T-helper 1 cell treated with Interleukin-12 subunit alpha and Interleukin-12 subunit beta and Interleukin-4 antibody, amounts not matched to agents 30 μg/mL and 1 μg/mL, for 36 hours (primary cell): Measurements from ENCODE around the gene SRSF3.
"Not testable (repeated sequence)": the region's sequence is repeated elsewhere in the genome, so short reads cannot be mapped to it uniquely, and the experiment has no call there.

Experiments
- H3K27ac Mint-ChIP-seq: one replicate; pipeline ENCODE4 v1.8.0; 2021; ENCODE audit warnings: mild to moderate bottlenecking, mixed read lengths
- H3K27me3 Mint-ChIP-seq: one replicate; pipeline ENCODE4 v1.8.0; 2021; ENCODE audit warnings: low read depth, mixed read lengths
- H3K36me3 Mint-ChIP-seq: one replicate; pipeline ENCODE4 v1.8.0; 2021; ENCODE audit warnings: low read depth, mixed read lengths
- H3K4me1 Mint-ChIP-seq: one replicate; pipeline ENCODE4 v1.8.0; 2021; ENCODE audit warnings: low read depth, mixed read lengths
- H3K4me3 Mint-ChIP-seq: one replicate; pipeline ENCODE4 v1.8.0; 2021; ENCODE audit warnings: mild to moderate bottlenecking, moderate library complexity, mixed read lengths
- H3K9me3 Mint-ChIP-seq: one replicate; pipeline ENCODE4 v1.8.0; 2021; ENCODE audit warnings: mixed read lengths

Gene SRSF3

DNA sequence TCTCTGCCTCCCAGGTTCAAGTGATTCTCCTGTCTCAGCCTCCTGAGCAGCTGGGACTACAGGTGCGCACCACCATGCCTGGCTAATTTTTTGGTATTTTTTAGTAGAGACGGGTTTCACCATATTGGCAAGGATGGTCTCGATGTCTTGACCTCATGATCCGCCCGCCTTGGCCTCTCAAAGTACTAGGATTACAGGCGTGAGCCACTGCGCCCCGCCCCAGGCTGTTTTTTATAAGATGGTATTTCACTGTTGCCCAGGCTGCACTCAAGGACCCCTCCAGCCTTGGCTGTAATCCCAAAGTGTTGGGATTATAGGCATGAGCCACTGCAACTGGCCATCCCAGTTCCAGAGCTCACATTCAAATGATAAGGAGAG lies 13.1 kb downstream of the SRSF3 start:
- Mint-ChIP-seq H3K36me3 (peaks cover 64% of the 10 kb centered on the region), H3K27ac (peak overlapping the region; percentile 67), H3K4me1 (peaks cover 45% of the 10 kb centered on the region)
- not testable (repeated sequence) for H3K27me3 Mint-ChIP-seq, H3K4me3 Mint-ChIP-seq, H3K9me3 Mint-ChIP-seq

DNA sequence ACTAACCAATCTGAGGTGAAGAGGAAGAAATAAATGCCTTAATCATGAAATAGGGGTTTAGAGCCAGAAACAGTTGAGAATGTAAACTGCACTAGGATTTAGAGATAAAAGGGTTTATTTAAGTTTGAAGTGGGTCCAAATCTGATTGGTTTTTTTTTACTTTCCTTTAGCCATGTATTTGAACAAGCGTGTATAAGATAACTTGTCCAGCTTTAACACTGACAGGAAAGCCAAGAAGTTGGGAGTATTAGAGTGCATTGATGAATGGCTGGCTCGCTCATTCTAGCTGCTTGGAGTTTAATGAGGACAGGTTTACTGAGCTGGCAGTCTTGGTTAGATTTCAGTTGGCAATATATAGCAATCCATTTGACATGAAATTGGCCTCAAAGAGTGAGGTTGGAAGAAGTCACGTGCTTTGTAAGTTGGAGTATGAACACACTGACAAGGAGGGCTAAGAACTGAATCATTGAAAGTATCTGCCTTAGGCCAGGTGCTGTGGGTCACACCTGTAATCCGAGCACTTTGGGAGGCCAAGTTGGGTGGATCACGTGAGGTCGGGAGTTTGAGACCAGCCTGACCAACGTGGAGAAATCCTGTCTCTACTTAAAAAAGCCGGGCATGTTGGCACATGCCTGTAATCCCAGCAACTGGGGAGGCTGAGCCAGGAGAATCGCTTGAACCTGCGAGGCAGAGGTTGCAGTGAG lies 13.7 kb downstream of the SRSF3 start:
- no peak overlapping the region for H3K4me3 Mint-ChIP-seq
- no peaks in the 10 kb centered on the region for H3K27me3 Mint-ChIP-seq
- no peaks in the 10 kb centered on the region for H3K9me3 Mint-ChIP-seq
- peak overlapping the region; percentile 67 for H3K27ac Mint-ChIP-seq
- H3K36me3 Mint-ChIP-seq, result peaks cover 64% of the 10 kb centered on the region
- peaks cover 42% of the 10 kb centered on the region for H3K4me1 Mint-ChIP-seq

DNA sequence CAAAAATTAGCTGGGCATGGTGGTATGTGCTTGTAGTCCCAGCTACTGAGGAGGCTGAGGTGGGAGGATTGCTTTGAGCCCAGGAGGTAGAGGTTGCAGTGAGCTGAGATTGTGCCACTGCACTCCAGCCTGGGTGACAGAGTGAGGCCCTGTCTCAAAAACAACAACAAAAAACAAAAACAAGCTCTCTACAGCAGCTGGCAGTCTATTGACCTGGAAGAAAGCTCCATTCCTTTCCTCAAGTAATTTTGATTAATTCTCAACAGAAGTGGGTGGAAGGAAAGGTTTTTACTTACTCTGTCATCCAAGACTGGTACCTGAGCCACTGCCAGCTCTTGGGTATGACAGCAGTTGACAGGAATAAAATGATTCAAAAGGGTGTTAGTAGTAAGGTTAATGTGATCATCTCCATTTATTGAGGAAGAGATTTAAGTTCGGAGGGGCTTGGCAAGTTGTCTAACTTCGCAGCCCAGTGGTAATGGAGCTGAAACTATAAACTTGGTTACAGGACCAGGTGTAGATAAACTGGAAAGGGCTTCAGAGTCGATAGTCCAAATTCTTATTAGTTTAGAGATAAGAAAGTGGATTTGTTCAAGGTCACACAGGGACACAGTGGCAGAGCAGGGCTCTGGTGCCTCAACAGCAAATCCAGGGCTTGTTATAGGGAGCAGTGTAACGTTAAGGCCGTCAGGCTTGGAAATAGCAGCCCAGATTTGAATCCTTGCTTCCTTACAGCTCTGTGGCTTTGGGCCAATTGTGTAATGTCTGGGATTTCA lies 14.8 kb downstream of the SRSF3 start:
- Mint-ChIP-seq H3K9me3 (no peaks in the 10 kb centered on the region), H3K4me1 (peaks cover 38% of the 10 kb centered on the region), H3K4me3 (no peak overlapping the region), H3K36me3 (peaks cover 62% of the 10 kb centered on the region), H3K27ac (peak overlapping the region; percentile 45), H3K27me3 (no peaks in the 10 kb centered on the region)

DNA sequence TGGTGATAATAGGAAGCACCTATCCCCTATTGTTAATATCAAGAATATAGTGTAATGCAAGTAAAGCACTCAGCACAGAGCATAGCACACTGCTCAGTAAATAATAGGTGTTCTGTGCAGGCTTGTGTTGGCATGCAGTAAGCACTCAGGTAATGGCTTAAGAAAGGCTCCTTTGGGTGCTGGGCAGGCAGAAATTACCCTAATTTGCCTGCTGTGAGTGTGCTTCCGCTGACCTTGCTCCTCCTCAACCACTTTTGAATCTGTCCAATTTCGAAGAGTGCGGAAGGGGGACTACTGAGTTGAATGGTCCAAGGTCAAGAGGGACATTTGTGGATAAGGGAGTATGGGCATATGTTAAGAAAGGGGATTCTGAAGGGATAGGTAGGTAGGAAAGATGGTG lies 15.4 kb downstream of the SRSF3 start:
- H3K4me1 Mint-ChIP-seq, result peaks cover 33% of the 10 kb centered on the region
- peak overlapping the region; percentile 68 for H3K27ac Mint-ChIP-seq
- H3K4me3 Mint-ChIP-seq, result no peak overlapping the region

DNA sequence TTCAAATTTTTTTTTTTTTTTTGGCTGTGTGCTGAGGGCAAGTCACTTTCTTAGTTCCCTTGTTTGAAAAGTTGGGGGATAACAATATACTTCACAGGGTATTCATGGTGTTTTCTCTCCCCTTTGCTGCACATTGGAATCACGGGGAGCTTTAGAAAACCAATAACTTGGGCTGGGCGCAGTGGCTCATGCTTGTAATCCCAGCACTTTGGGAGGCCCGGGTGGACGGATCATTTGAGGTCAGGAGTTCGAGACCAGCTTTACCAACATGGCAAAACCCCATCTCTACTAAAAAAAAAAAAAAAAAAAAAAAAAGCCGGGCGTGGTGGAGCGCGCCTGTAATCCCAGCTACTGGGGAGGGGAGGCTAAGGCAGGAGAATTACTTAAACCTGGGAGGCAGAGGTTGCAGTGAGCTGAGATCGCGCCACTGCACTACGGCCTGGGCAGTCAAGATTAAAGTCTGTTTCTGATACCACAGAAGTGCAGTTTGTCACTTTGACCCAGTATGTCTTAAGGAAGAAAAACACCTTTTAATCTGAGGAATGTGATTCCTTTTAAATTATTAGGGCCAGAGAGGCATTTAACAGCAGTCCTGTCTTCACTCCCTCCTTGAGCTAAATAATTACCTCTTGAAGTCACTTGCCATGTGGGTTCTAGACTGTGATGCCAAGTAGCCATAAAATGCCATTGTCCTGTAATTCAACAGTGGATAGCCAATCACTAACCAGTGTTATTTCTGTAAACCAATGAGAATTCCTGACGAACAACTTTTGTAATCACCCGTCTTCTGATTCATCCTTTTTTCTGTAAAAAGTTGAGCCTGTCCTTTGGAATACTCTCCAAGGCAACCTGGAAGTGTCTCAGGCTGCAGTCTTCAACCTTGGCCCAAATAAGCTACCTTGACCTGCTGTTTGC lies 16.1 kb downstream of the SRSF3 start:
- peaks cover 34% of the 10 kb centered on the region for H3K4me1 Mint-ChIP-seq
- peaks cover 52% of the 10 kb centered on the region for H3K36me3 Mint-ChIP-seq
- peak overlapping the region; percentile 68 for H3K27ac Mint-ChIP-seq
- no peak overlapping the region for H3K4me3 Mint-ChIP-seq
- H3K9me3 Mint-ChIP-seq, result no peaks in the 10 kb centered on the region
- no peaks in the 10 kb centered on the region for H3K27me3 Mint-ChIP-seq

More for the DNA sequence above, 15.4 kb downstream of the SRSF3 start:
- H3K27me3 Mint-ChIP-seq, result no peaks in the 10 kb centered on the region
- peaks cover 56% of the 10 kb centered on the region for H3K36me3 Mint-ChIP-seq
- H3K9me3 Mint-ChIP-seq, result no peaks in the 10 kb centered on the region

DNA sequence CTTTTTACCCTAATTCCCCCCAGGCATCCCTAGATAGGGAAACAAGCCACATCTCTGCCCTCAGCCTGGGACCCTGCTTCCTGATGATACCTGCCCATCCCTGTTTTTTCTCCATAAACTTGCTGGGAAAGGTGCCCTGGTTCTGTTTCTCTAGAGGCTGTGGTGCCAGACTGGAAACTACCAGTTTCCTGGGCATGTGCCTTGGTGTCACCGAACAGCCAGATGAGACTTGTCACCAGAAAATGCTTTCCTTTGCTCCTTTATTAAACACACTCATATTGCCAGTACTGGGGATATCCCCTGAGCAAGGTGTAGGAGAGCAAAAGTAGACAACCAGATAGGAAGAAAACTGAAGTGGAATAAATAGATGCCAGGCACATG lies 16.8 kb downstream of the SRSF3 start:
- no peak overlapping the region for H3K4me3 Mint-ChIP-seq
- peak overlapping the region; percentile 56 for H3K27ac Mint-ChIP-seq
- H3K36me3 Mint-ChIP-seq, result peaks cover 48% of the 10 kb centered on the region
- peaks cover 31% of the 10 kb centered on the region for H3K4me1 Mint-ChIP-seq
- H3K27me3 Mint-ChIP-seq, result no peaks in the 10 kb centered on the region
- no peaks in the 10 kb centered on the region for H3K9me3 Mint-ChIP-seq

DNA sequence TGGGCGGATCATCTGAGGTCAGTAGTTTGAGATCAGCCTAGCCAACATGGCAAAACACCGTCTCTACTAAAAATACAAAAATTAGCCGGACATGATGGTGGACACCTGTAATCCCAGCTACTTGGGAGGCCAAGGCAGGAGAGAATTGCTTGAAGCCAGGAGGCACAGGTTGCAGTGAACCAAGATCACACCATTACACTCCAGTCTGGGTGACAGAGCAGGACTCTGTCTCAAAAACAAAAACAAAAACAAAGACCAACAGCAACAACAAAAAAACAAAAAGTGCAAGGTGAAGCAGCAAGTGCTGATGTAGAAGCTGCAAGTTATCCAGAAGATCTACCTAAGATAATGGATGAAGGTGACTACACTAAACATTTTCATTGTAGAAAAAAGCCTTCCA lies 17.5 kb downstream of the SRSF3 start:
- peaks cover 46% of the 10 kb centered on the region for H3K36me3 Mint-ChIP-seq
- H3K4me1 Mint-ChIP-seq, result peaks cover 29% of the 10 kb centered on the region
- not testable (repeated sequence) for H3K27me3 Mint-ChIP-seq, H3K4me3 Mint-ChIP-seq, H3K9me3 Mint-ChIP-seq
- H3K27ac Mint-ChIP-seq, result peak overlapping the region; percentile 8

DNA sequence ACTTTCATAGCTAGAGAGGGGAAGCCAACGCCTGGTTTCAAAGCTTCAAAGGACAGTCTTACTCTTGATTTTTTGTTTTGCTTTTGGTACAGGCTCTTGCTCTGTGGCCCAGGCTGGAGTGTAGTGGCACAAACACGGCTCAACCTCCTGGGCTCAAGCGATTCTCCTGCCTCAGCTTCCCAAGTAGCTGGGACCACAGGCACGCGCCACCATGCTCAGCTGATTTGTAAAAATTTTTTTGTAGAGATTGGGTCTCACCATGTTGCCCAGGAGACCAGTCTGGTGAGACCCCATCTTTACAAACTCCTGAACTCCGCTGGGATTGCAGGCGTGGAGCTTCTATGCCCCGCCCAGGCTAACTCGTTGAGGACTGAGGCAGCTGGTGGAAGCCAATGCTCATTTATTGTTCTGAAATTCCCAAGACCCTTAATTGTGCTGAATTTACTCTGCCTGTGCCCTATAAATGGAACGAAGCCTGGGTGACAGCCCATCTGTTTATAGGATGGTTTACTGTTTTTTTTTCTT lies 18.0 kb downstream of the SRSF3 start:
- H3K27ac Mint-ChIP-seq, result no peak overlapping the region
- no peaks in the 10 kb centered on the region for H3K27me3 Mint-ChIP-seq
- H3K4me1 Mint-ChIP-seq, result peaks cover 29% of the 10 kb centered on the region
- no peaks in the 10 kb centered on the region for H3K9me3 Mint-ChIP-seq
- H3K36me3 Mint-ChIP-seq, result peaks cover 46% of the 10 kb centered on the region
- H3K4me3 Mint-ChIP-seq, result no peak overlapping the region

DNA sequence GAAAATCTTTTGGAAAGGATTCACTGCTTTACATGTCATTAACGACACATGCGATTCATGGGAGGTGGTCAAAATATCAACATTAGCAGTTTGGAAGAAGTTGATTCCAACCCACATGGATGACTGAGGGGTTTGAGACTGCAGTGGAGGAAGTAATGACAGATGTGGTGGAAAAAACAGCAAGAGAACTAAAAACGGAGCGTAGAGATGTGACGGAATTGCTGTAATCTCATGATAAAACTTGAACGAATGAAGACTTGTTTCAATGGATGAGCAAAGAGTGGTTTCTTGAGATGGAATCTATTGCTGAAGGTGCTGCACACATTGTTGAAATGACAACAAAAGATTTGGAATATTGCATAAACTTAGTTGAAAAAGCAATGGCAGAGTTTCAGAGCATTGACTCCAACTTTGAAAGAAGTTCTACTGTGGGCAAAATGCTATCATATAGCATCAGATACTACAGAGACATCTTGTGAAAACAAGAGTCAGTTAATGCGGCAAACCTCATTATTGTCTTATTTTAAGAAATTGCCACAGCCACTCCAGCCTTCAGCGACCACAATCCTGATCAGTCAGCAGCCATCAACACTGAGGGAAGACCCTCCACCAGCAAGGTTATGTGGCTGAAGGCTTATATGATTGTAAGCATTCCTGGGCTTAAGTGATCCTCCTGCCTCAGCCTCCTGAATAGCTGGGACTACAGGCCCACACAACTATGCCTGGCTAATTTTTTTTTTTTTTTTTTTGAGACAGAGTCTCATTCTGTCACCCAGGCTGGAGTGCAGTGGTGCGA lies 19.2 kb downstream of the SRSF3 start:
- Mint-ChIP-seq H3K4me3 (no peak overlapping the region), H3K27me3 (no peaks in the 10 kb centered on the region), H3K36me3 (peaks cover 36% of the 10 kb centered on the region), H3K9me3 (no peaks in the 10 kb centered on the region), H3K4me1 (peaks cover 23% of the 10 kb centered on the region), H3K27ac (no peak overlapping the region)

DNA sequence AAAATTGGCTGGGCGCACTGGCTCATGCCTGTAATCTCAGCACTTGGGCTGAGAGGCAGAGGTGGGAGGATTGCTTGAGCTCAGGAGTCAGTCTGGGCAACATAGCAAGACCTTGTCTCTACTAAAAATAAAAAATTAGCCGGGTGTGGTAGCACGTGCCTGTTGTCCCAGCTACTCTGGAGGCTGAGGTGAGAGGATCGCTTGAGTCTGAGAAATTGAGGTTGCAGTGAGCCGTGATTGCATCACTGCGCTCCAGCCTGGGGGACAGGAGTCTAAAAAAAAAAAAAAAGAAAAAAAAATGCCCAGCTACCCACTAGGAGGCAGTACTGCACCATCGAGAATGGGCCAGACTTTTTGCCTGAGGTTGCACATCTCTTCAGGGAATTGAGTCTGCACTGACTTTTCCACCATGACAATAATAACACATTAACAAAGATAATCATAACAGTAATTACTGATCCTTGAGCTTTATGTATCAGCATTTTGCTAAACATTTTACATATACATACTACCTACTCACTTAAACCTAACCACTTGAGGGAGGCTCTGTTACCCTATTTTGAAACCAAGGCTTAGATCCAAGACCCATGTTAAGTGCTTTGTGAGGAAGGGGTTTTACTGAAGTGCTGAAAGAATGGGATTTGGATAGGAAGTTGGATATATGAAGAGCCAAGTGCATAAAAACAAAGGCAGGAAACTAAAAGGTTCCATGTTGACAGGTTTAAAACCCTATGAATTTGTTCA lies 21.0 kb downstream of the SRSF3 start:
- Mint-ChIP-seq H3K4me1 (peaks cover 15% of the 10 kb centered on the region), H3K27me3 (no peaks in the 10 kb centered on the region), H3K27ac (no peak overlapping the region), H3K36me3 (peaks cover 24% of the 10 kb centered on the region), H3K4me3 (no peak overlapping the region), H3K9me3 (no peaks in the 10 kb centered on the region)

DNA sequence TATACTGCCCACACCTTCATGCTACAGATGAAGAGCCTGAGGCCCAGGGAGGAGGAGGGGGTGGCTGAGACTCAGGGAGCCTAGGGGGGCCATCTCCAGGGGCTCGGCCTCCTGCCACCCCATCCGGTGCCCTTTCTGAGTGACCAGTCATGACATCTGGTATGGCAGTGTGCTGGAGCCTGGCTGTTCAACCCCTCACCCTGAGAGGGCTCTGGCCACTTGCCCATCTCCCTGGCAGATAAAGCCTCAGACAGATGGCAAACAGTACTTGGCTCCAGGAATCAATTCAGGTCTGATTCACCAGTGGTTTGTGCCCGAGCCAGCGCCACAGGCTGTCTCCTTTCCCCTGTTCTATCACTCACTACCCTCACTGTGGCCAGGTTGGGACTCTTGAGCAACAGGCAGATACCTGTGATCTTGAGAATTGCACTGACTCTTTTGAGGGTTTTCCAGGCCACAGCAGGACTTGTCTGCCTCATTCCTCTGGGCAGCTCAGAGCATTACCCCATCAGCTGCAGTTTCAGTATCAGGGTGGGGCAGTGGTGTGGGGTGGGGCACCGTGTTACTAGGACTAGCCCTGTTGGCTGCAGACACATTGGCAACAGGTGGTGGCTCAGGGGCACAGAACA lies 22.8 kb downstream of the SRSF3 start:
- no peaks in the 10 kb centered on the region for H3K9me3 Mint-ChIP-seq
- no peak overlapping the region for H3K27ac Mint-ChIP-seq
- no peaks in the 10 kb centered on the region for H3K27me3 Mint-ChIP-seq
- peaks cover 12% of the 10 kb centered on the region for H3K36me3 Mint-ChIP-seq
- peaks cover 9% of the 10 kb centered on the region for H3K4me1 Mint-ChIP-seq
- H3K4me3 Mint-ChIP-seq, result no peak overlapping the region

DNA sequence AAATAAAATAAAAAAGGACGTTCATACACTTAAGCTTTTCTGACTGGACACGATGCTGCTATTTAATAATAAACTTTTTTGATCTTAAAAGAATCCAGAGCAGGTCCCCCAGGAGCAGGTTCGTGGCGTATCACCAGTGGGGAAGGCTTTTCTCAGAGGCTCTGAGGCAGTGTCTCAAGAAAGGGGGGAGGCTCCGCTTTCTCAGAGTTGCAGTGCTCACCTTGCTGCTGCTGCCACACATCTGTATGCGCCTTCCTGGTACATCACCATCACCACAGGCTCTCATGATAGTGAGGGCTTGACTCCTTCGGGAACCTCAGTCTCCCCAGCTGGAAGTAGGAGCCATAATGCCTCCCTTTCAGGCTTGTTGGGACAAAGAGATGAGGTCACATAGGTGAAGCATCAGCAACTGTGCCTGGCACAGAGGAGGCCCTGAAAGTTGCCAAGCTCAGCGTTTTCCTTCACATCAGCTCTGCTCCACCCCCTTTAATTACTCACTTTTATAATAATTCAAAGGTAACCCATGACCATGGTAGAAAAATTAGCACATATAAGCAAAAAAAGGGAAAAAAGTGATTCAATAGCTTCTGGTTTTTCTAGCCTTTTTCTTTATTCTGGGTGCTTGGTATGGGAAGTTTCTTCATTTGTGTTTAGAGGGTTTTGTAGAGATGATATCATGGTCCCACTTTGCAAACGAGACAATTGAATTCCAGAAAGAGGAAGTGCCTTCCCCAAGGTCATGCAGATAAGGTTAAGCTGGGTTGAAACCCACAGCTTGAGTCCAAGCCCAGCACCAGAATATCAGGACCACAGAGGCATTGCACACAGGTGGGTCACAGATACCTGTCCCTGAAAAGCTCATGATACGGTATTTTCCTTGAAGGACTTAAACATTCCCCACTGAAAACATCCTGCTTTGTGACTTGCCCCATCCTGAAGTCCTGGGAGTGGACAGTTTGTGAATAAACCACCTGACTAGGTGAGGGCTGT lies 24.5 kb downstream of the SRSF3 start:
- no peak overlapping the region for H3K4me3 Mint-ChIP-seq
- no peaks in the 10 kb centered on the region for H3K27me3 Mint-ChIP-seq
- peaks cover 4% of the 10 kb centered on the region for H3K36me3 Mint-ChIP-seq
- peaks cover 15% of the 10 kb centered on the region for H3K4me1 Mint-ChIP-seq
- H3K9me3 Mint-ChIP-seq, result no peaks in the 10 kb centered on the region
- peak overlapping the region; percentile 31 for H3K27ac Mint-ChIP-seq
